ENCODE data around the gene ENOSF1.

GRCh38 chr18:647304-647703 is 65.1 kb downstream of the ENOSF1 start:
- no peak for TF ChIP-seq CTCF (IDR thresholded peaks at IDR 0.05)
- no peak for TF ChIP-seq POLR2A (IDR thresholded peaks at IDR 0.05)
- no peak for TF ChIP-seq POLR2AphosphoS5 (IDR thresholded peaks at IDR 0.05; ENCODE audit: insufficient read depth in 1 of 2, low read depth in 1 of 2)
